Epithelial cell of esophagus (primary cell): ENCODE measurements around the gene GPATCH11.
A peak's percentile ranks its signal among the peaks of the same experiment; 100 is the strongest.

Source experiments
- DNase-seq: peaks from one replicate; pipeline ENCODE4 v3.0.0; 2010; ENCODE audit warnings: low read depth
- H3K4me3 ChIP-seq: 2 replicates; pipeline ENCODE4 v1.5.1; 2011; ENCODE audit warnings: mild to moderate bottlenecking, low read length, control low read depth
- TF ChIP-seq, protein P1 (sequence below): IDR thresholded peaks from 2 replicates; pipeline ENCODE4 v1.5.1; 2011; ENCODE audit warnings: low read depth, mild to moderate bottlenecking, low read length, control low read depth, inconsistent platforms; ENCODE audit not compliant: insufficient read depth; ENCODE audit errors: missing control alignments

The GPATCH11 gene

DNA sequence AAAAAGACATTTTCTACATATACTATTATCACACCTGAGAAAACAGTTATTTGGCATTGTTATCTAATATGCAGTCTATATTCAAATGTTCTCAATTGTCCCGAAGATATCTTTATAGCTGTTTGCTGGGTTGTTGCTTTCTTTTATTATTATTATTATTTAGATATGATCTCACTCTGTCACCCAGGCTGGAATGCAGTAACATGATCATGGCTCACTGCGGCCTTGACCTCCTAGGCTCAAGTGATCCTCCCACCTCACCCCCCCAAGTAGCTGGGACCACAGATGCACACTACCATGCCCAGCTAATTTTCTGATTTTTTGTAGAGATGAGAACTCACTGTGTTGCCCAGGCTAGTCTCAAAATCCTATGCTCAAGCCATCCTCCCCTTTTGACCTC is 19.9 kb downstream of the GPATCH11 start:
- TF ChIP-seq, protein P1, sequence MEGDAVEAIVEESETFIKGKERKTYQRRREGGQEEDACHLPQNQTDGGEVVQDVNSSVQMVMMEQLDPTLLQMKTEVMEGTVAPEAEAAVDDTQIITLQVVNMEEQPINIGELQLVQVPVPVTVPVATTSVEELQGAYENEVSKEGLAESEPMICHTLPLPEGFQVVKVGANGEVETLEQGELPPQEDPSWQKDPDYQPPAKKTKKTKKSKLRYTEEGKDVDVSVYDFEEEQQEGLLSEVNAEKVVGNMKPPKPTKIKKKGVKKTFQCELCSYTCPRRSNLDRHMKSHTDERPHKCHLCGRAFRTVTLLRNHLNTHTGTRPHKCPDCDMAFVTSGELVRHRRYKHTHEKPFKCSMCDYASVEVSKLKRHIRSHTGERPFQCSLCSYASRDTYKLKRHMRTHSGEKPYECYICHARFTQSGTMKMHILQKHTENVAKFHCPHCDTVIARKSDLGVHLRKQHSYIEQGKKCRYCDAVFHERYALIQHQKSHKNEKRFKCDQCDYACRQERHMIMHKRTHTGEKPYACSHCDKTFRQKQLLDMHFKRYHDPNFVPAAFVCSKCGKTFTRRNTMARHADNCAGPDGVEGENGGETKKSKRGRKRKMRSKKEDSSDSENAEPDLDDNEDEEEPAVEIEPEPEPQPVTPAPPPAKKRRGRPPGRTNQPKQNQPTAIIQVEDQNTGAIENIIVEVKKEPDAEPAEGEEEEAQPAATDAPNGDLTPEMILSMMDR, result no peak
- no peak overlapping the region for H3K4me3 ChIP-seq
- no peak for DNase-seq

GRCh38 chr2:37105150-37105549 is 20.8 kb downstream of the GPATCH11 start:
- TF ChIP-seq, protein P1, result no peak
- no peak overlapping the region for H3K4me3 ChIP-seq
- DNase-seq, result no peak

GRCh38 chr2:37109523-37109922 is 25.2 kb downstream of the GPATCH11 start:
- DNase-seq, result peak; percentile 17
- TF ChIP-seq, protein P1, result no peak
- H3K4me3 ChIP-seq, result no peak overlapping the region

DNA sequence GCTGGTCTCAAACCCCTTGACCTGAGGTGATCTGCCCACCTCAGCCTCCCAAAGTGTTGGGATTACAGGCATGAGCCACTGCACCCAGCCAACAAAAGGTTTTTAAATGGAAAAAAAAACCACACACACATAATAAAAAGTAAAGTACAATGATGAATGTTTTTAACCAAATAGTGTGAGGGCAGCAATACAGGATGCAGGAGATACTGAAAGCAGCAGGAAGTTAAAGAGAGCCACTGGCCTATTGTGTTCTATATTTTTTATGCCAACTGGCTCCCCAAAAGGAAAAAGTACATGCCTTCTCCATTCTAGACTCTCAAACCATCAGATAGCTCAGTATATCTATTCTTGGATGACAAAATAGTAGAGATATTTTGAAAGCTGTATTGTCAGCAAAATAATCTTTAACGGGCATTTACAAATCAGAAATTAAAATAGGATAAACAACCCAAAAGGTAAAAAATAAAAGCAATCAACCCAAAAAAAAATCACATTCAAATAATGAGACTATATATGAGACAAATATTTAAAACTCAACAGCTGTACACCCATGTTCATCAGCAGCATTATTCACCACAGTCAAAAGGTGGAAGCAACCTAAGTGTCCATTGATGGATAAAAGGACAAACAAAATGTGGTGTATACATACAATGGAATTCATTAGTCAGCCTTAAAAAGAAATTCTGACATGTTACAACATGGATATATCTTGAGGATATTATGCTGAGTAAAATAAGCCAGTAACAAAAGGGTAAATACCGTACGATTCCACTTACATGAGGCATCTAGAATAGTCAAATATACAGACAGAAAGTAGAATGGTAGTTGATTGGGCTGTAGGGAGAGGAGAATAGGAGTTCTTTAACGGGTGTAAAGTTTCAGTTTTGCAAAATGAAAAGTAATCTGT is 26.2 kb downstream of the GPATCH11 start:
- TF ChIP-seq, protein P1, result no peak
- DNase-seq, result peak; percentile 91

GRCh38 chr2:37111958-37112357 is 27.6 kb downstream of the GPATCH11 start:
- DNase-seq, result peak; percentile 17
- H3K4me3 ChIP-seq, result no peak overlapping the region
- TF ChIP-seq, protein P1, result no peak

More for the DNA sequence above, 26.2 kb downstream of the GPATCH11 start:
- H3K4me3 ChIP-seq, result no peak overlapping the region

- TF ChIP-seq, protein P1, result no peak
- H3K4me3 ChIP-seq, result no peak overlapping the region
- no peak for DNase-seq
Measured at GRCh38 chr2:37117566-37117965, 33.2 kb downstream of the GPATCH11 start.
